GM12875 (cell line): ENCODE results near the gene PLXNA4.

Source experiments
- H3K4me3 ChIP-seq: one replicate; pipeline ENCODE4 v1.5.1; 2011; ENCODE audit warnings: low read depth, low read length, control low read depth
- CTCF ChIP-seq: IDR thresholded peaks from 2 replicates; pipeline ENCODE4 v1.5.1; 2011; ENCODE audit warnings: low read depth, mild to moderate bottlenecking, control low read depth, inconsistent platforms, low read length, moderate library complexity, borderline replicate concordance; ENCODE audit not compliant: insufficient read depth

PLXNA4 gene

GRCh38 chr7:132134814-132135445, 441.3 kb downstream of the PLXNA4 start:
- no peak for TF ChIP-seq CTCF
- no peak overlapping the region for H3K4me3 ChIP-seq

- H3K4me3 ChIP-seq: no peak overlapping the region
- no peak for TF ChIP-seq CTCF
These were observed 442.8 kb downstream of the PLXNA4 start for GRCh38 chr7:132133501-132133900.

GRCh38 chr7:132131196-132131595, 445.1 kb downstream of the PLXNA4 start:
- TF ChIP-seq CTCF: no peak

GRCh38 chr7:132130497-132130896, 445.8 kb downstream of the PLXNA4 start:
- no peak for TF ChIP-seq CTCF
- no peak overlapping the region for H3K4me3 ChIP-seq

More at GRCh38 chr7:132131196-132131595, 445.1 kb downstream of the PLXNA4 start:
- no peak overlapping the region for H3K4me3 ChIP-seq

GRCh38 chr7:132125872-132126595, 450.2 kb downstream of the PLXNA4 start:
- no peak for TF ChIP-seq CTCF
- no peak overlapping the region for H3K4me3 ChIP-seq

GRCh38 chr7:132125096-132125495, 451.2 kb downstream of the PLXNA4 start:
- TF ChIP-seq CTCF: no peak
- H3K4me3 ChIP-seq: no peak overlapping the region

GRCh38 chr7:132124575-132124974, 451.7 kb downstream of the PLXNA4 start:
- no peak for TF ChIP-seq CTCF
- no peak overlapping the region for H3K4me3 ChIP-seq
